KOPT-K1 (cell line): ENCODE results near the gene NXPH1.

Source experiments
- H3K27ac ChIP-seq: fragments of 200-600 bp; sonication (generic); 2 replicates; pipeline ENCODE4 v1.5.1; 2016; ENCODE audit warnings: antibody characterized with exemption, mild to moderate bottlenecking, low read depth, low read length; ENCODE audit not compliant: poor library complexity, severe bottlenecking
- H3K36me3 ChIP-seq: fragments of 200-600 bp; sonication (generic); 2 replicates; pipeline ENCODE4 v1.5.1; 2017; ENCODE audit warnings: antibody characterized with exemption, mild to moderate bottlenecking, low read length, moderate library complexity; ENCODE audit not compliant: insufficient read depth
- H3K9me3 ChIP-seq: fragments of 200-600 bp; sonication (generic); 2 replicates; pipeline ENCODE4 v1.5.1; 2017; ENCODE audit warnings: antibody characterized with exemption, low read length, mild to moderate bottlenecking; ENCODE audit not compliant: insufficient read depth, poor library complexity, severe bottlenecking

NXPH1 gene

DNA sequence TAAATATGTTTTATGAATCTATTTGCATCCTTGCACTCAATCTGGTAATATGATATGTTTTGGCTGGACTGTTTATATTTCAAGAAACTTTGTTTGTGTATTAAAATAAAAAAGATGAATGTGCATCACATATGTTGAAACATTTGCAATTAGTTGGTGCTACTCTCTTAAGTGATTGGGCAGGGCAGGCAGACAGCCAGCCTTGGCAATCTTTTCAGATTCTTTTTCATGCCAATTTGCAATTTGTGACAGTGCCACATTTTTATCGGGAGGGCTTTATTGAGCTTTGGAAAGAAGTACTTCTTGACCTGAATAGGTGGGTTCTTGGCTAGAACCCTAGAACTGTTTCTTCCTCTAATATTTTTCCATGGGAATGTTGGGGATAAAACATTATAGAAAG, 152.2 kb downstream of the NXPH1 start:
- H3K27ac ChIP-seq, result no peak overlapping the region
- H3K36me3 ChIP-seq, result no peaks in the 10 kb centered on the region
- H3K9me3 ChIP-seq, result no peaks in the 10 kb centered on the region

DNA sequence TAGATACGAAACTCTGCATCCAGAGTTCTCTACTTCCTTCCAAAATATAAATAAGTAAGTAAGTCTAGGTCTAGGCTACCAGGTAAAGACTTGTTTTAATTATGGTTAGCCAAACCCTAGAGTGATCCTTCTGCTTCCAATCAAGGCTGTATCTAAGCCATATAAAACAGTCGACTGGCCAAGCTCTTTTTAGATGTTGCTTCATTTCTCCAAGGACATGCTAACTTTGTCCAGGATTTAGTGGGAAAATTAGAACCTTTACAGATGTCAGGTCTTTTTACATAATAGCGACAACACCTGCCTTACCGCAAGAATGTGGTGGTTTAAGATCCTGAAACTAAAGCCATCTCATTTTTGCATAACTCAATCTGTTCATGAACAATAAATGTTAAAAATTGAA, 156.8 kb downstream of the NXPH1 start:
- Histone ChIP-seq H3K36me3 (no peaks in the 10 kb centered on the region), H3K9me3 (no peaks in the 10 kb centered on the region), H3K27ac (no peak overlapping the region)

DNA sequence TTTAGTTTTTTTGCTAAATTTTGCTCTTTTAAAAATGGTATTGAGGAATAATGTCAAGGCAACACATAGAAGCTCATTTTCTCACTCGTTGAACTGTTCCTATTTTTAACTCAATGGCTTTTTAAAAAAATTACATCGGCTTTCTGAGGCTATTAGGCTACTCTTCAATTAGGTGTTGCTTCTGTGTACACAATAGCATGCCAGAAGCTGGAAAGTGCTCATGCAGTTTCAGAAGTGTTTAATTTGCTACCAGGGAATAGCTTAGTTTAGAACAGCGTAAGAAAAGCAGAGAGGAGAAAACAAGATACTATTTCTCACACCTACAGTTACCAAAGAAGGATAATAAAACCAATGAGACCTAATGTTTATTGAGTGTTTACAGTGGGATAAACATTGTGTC, 157.4 kb downstream of the NXPH1 start:
- H3K9me3 ChIP-seq, result no peaks in the 10 kb centered on the region
- H3K27ac ChIP-seq, result no peak overlapping the region
- no peaks in the 10 kb centered on the region for H3K36me3 ChIP-seq

DNA sequence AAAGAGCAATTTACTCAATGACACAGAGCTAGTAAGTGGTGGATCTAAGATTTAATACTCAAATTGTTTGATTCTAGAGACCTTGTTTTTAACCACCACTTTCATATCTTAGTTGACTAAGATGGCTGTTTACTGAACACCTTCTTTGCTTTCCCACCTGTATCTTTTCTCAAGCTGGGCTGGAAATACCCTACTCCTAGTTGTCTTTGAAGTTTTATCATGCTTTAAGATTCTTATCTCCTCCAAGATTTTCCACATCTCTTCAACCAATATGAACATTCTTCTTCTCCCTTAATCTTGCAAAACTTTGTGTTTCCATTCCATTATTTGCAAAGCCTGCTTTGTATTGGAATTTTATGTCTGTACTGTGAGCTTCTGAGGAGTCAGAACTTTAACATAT, 157.9 kb downstream of the NXPH1 start:
- no peak overlapping the region for H3K27ac ChIP-seq
- no peaks in the 10 kb centered on the region for H3K36me3 ChIP-seq
- H3K9me3 ChIP-seq, result no peaks in the 10 kb centered on the region

DNA sequence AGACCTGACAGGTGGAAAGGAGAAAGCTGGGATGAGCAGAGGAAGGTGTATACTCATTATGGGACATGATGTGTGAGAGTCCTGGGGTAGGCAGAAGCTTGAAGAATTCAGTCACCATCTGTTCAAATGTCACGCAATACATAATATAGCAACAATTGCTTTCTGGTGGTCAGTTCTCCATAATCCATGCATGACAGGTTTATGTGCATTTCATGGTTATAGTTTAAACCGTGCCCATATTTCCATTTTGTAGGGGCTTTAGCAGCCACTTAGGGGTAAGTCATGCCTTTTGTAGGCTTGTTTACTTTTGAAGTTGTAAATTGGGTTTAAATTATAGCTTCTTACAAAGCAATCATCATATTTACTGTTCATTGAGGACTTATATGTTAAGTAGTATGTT, 158.8 kb downstream of the NXPH1 start:
- no peaks in the 10 kb centered on the region for H3K9me3 ChIP-seq
- H3K27ac ChIP-seq, result no peak overlapping the region
- H3K36me3 ChIP-seq, result no peaks in the 10 kb centered on the region

DNA sequence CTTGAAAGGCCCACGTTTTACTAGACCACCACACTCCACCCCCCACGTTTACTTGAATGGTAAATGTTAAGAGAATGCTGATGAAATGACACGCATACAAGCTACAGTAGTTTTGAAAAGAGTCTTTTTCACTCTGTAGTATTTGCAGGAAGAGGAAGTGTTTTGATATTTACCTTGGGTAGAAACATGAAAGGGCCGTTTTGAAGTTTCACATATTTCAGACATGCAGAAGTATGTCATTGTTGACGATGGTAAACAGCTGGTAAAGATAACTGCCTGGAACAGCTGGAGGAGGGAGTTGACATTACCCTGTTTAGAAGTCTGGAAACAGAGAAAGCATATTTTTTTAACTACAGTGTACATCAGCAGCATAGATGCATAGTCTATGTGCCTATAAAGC, 160.7 kb downstream of the NXPH1 start:
- Histone ChIP-seq H3K36me3 (no peaks in the 10 kb centered on the region), H3K9me3 (no peaks in the 10 kb centered on the region), H3K27ac (no peak overlapping the region)

DNA sequence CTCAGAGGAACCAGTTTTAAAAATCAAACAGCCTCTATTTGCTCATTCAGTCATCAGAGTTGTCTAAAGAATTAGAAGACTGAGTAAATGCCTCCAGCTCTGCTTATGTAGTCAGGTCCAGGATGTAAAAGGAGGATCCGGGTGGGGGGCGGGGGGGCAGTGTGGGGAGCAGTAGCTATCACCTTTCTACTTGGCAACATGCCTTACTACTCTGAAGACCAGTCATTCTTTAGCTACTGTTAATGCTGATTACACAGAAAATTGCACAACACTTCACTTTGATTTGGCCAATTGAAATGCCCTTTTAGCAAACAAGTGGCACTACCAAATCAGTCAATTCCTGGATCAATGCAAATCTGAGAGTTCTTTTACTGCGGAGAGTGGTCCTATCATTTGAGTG, 164.2 kb downstream of the NXPH1 start:
- Histone ChIP-seq H3K36me3 (no peaks in the 10 kb centered on the region), H3K27ac (no peak overlapping the region), H3K9me3 (no peaks in the 10 kb centered on the region)

DNA sequence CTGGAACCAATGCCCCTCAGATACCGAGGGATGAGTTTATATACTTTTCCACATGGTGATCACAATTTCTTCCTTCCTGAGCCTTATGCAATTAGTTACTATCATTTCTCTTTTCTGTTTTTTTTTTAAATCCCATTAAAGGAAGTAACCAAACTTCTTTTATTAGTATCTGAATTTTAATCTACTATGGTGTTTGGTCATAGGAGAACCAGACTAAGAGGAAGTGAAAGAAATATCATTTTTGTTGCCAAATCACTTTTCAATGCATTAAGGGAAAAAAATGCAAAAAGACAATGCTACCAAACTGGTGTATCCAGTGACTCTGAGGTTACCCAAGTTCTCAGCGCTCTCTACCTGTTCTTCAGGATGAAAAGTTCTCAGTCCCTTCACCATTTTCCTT, 167.7 kb downstream of the NXPH1 start:
- no peak overlapping the region for H3K27ac ChIP-seq
- no peaks in the 10 kb centered on the region for H3K36me3 ChIP-seq
- H3K9me3 ChIP-seq, result no peaks in the 10 kb centered on the region

DNA sequence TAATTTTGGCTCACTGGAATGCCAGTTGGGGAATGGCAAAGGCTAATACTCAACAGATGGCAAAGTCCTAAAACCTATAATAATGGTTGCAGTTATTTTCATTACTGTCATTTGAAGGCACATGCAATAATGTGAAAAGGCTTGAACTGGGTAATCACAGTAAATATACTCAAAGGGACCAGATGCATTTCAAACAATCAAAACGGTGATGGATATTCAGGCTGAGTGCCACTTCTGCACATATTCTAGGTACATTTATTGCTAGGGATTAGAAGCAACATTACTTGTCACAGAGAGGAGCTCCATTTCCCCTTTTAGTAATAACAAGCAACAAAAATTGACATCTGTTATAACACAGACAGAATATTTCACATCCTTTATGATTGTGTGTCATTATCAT, 171.8 kb downstream of the NXPH1 start:
- H3K9me3 ChIP-seq, result no peaks in the 10 kb centered on the region
- no peaks in the 10 kb centered on the region for H3K36me3 ChIP-seq
- H3K27ac ChIP-seq, result no peak overlapping the region

DNA sequence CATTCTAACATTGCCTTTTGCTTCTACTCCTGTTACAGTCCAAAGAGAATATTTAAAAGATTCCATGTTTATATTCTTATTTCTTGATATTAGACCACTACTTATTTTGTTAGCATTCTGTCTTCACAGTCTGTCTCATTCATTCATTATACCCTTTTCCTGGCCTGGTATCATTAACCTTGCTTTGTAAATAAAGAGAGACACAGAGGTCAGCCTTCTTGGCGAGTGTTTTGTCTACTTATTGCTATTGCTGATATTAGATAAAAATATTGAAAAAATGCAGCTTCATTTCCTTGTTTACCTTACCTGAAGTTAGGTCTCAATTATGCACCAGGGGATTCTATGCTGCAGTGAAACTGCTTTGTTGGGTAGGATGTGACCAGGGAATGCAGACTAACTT, 179.2 kb downstream of the NXPH1 start:
- Histone ChIP-seq H3K9me3 (no peaks in the 10 kb centered on the region), H3K36me3 (no peaks in the 10 kb centered on the region), H3K27ac (no peak overlapping the region)

DNA sequence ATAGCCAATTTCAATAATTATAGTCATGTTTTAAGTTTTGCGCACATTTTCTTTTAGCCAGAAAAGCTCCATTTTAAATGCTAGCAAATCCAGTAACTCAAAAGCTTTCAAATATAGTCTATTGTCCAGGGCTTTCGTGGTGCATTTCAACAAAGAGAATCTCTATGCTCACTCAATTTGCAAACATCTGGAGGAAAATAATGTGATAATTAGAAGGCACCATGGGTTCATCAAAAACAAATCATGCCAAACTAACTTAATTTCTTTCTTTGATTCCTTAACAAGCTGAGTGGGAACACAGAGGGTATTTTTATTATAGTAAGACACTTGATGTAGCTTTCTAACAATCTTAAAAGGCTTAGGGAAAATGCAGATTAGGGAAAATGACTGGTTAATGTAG, 179.8 kb downstream of the NXPH1 start:
- Histone ChIP-seq H3K9me3 (no peaks in the 10 kb centered on the region), H3K27ac (no peak overlapping the region), H3K36me3 (no peaks in the 10 kb centered on the region)

DNA sequence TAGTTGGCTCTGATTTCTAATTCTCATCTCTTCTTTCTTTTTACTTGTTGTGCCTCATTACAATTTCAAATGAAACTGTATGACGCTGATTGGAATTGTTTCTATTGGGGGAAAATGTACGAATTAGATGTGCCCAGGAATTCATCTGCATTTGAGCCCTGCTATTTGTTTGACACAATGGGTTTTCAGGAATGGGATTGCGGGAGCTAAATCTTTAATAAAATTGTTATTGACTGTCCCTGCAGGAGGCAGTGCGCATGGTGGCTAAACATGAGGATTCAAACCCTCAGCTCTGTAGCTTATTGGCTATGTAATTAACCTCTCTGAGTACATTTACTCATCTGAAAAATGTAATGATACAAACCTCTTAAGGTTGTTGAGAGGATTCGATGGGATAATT, 181.6 kb downstream of the NXPH1 start:
- Histone ChIP-seq H3K36me3 (no peaks in the 10 kb centered on the region), H3K27ac (no peak overlapping the region), H3K9me3 (no peaks in the 10 kb centered on the region)

DNA sequence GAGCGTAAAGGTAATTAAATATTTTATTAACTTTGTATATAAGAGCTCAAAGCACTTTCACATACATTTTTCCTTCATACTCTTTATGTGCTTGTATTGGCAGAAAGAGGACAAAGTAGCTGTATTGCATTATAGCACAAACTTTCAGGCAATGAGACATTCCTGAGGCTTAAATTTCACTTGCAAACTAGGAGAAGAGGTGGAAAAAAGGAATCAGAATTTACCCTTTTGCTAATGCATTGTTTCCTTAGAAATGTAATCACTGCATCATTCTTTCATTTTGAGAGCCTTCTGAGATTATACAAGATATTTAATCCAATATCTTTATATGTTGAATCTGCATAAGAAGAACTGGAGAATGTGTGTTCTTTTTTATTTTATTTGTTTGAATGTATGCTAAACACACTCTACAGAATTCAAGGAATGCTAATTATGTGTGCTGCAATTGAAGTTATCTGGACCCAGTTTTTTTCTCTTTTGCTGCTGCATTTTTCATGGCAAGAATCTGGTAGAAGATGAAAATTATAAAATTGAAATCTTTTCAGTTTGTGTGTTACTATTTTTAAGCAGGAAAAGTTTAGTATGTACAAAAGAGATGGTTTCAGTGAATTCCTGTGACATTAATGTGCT, 185.1 kb downstream of the NXPH1 start:
- no peaks in the 10 kb centered on the region for H3K36me3 ChIP-seq
- H3K27ac ChIP-seq, result no peak overlapping the region
- H3K9me3 ChIP-seq, result no peaks in the 10 kb centered on the region

DNA sequence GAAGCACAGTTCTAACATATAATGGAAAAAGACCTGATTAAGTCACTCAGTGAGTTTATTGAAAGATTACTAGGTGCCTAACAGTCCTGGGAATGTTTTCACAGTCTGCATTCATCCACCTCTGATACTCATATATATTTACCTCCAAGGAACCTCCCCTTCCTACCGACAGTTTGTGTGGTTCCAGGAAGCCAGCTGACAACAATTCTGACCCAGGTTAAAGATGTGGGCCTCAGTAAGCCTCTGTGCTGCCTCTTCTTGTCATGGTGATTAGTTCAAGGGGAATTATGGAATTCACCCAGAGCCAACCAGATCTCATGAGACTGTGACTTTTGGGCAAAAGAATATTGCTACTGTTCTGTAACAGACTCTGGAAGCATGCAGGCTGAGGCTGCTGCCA, 186.8 kb downstream of the NXPH1 start:
- no peaks in the 10 kb centered on the region for H3K36me3 ChIP-seq
- H3K27ac ChIP-seq, result no peak overlapping the region
- no peaks in the 10 kb centered on the region for H3K9me3 ChIP-seq

DNA sequence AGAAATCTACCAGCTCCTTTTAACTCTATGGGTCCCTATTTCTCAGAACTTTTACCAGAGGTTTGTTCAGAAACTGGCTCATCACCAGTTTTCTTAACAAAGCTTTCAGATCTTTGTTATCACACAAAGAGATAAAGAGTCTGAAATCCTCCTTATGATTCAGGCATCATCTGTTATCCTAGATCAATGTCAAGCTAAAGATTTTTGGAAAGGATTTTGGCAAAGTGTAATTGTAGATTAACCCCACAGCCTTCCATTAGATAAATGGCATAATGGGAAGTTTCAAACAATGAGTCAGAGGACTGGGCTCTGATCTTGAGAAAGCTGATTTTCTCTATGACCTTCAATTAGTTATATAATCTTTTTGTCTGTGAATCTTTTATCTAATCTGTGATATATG, 192.2 kb downstream of the NXPH1 start:
- Histone ChIP-seq H3K9me3 (no peaks in the 10 kb centered on the region), H3K27ac (no peak overlapping the region), H3K36me3 (no peaks in the 10 kb centered on the region)

DNA sequence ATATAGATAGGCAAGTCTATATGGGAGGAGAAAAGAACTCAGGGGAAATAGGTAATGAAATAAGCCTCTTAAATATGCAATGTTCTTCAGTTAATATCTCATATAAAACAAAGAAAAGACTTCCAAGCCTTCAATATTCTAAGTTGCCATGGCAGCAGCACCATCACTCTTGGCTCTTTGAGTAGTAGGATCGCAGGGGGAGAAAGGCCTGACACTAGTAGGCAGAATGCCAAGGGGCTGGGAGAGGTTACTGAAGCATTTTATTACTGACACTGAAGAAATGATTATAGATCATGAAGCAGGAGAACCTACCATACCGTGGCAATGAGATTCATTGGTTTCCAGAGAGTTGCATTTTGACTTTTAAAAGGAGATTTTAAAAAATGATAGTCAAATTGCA, 193.9 kb downstream of the NXPH1 start:
- Histone ChIP-seq H3K36me3 (no peaks in the 10 kb centered on the region), H3K27ac (no peak overlapping the region), H3K9me3 (no peaks in the 10 kb centered on the region)

DNA sequence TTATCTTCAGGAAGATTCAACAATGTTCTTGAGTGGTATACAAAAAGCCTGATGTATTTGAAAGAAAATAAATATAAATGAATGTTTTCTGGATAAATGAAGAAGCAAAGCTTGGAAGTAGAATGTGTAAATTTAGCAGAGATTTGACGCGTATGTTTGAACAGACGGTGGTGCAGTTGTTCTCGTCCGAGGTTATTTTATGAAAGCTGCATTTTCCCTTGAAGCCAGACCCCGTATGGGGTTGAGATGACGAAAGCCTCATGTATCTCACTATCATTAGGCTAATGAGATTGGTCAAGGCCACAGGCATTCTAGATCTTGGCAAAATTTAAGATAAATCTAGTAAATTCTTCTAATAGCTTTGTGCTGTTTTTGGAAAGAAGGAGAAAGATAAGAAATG, 195.2 kb downstream of the NXPH1 start:
- H3K27ac ChIP-seq, result no peak overlapping the region
- no peaks in the 10 kb centered on the region for H3K36me3 ChIP-seq
- H3K9me3 ChIP-seq, result no peaks in the 10 kb centered on the region
